Activated CD8-positive, alpha-beta T cell treated with anti-CD3 and anti-CD28 coated beads for 36 hours (primary cell): Measurements from ENCODE around the gene VAT1. TPM values are rescaled to one million over a fixed set of nuclear protein-coding genes. Genes with fewer than 3 reads are reported as not detected.

Experiments used
- ATAC-seq: fragments of 200-7000 bp; cut with Tn5 transposase; one replicate; pipeline ENCODE4 v1.10.0; 2021; ENCODE audit warnings: mild to moderate bottlenecking, moderate library complexity
- CTCF ChIA-PET: fragments of 350-600 bp; sonication (Branson Sonifier 250); formaldehyde crosslinking; loops from one replicate; lab custom pipeline; 2021; ENCODE audit warnings: antibody characterized with exemption; lab: Charles Lee
- POLR2A ChIA-PET: fragments of 350-600 bp; sonication (Branson Sonifier 250); formaldehyde crosslinking; loops from one replicate; lab custom pipeline; 2021; ENCODE audit warnings: antibody characterized with exemption; lab: Charles Lee
- DNase-seq: peaks from one replicate; pipeline ENCODE4 v3.0.0-alpha.2; 2020
- H3K27ac Mint-ChIP-seq: one replicate; pipeline ENCODE4 v1.8.0; 2021; ENCODE audit warnings: mild to moderate bottlenecking, mixed read lengths
- H3K27me3 Mint-ChIP-seq: one replicate; pipeline ENCODE4 v1.8.0; 2021; ENCODE audit warnings: mixed read lengths
- H3K36me3 Mint-ChIP-seq: one replicate; pipeline ENCODE4 v1.8.0; 2021; ENCODE audit warnings: low read depth, mixed read lengths
- H3K4me1 Mint-ChIP-seq: one replicate; pipeline ENCODE4 v1.8.0; 2021; ENCODE audit warnings: low read depth, mixed read lengths
- H3K4me3 Mint-ChIP-seq: one replicate; pipeline ENCODE4 v1.8.0; 2021; ENCODE audit warnings: mild to moderate bottlenecking, moderate library complexity, mixed read lengths
- H3K9me3 Mint-ChIP-seq: one replicate; pipeline ENCODE4 v1.8.0; 2021; ENCODE audit warnings: mixed read lengths
- CTCF ChIP-seq: fragments of 200-600 bp; IDR thresholded peaks from one replicate; pipeline ENCODE4 v1.8.0; 2022; ENCODE audit warnings: antibody characterized with exemption, mild to moderate bottlenecking
- intact Hi-C: fragments of 100-400 bp; cut with micrococcal nuclease; formaldehyde crosslinking; loops from one replicate; pipeline ENCODE4 v1.10.0; 2022
- total RNA-seq, 2 experiments: library from RNA; stranded (reverse); gene quantifications; one replicate each; pipeline ENCODE4 v1.2.3, GENCODE V29; 2021

Gene VAT1
- total RNA-seq, 2 experiments from 2014 or later: 35.9 to 39.4 TPM

DNA sequence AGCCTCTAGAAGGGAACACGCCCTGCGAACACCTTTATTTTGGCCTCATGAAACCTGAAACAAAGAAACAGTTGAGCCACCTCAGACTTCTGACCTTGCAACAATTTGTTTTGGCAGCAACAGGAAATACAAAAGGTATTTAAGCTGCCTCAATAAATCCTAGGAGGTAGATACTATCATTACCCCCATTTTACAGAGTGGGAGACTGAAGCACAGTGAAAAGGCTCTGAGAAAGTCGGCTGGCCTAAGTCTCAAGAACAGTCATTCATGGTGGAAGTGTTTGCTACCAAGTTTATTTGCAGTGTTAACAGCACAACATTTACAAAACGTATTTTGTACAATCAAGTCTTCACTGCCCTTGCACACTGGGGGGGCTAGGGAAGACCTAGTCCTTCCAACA is 21.8 kb upstream of the VAT1 start:
- no peaks in the 10 kb centered on the region for H3K4me1 Mint-ChIP-seq
- no peak overlapping the region for H3K4me3 Mint-ChIP-seq
- intact Hi-C loops: no loop called here
- H3K27ac Mint-ChIP-seq: no peak overlapping the region
- no peaks in the 10 kb centered on the region for H3K27me3 Mint-ChIP-seq
- DNase-seq: no peak
- ATAC-seq: no peak
- ChIA-PET POLR2A (interaction anchor here (0.7 kb wide), 1 partner anchor 20 kb away, joined by 3 read pairs; no protein-coding TSS in a partner anchor), CTCF (interaction anchor here (1.2 kb wide), 1 partner anchor 38 kb away, joined by 4 read pairs; no protein-coding TSS in a partner anchor)
- no peak for TF ChIP-seq CTCF
- no peaks in the 10 kb centered on the region for H3K9me3 Mint-ChIP-seq
- H3K36me3 Mint-ChIP-seq: peaks cover 22% of the 10 kb centered on the region

DNA sequence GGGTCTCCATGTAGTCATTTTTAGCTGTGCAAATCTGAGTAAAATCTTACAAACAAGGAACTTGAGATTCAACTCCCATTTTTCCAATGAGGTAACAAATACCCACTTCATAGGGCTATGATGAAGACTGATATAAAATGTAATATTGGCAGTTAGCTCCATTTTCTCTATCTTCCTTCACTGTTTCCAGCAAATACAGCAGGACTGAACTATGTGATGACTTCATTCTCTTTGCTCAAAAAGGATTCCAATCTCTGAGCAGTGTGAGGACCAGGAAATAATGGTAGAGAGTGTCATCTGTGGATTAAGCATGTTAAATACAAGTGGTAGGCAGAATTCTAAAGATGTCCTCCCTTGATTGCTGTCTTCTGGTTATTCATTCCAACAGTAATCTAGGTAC is 21.1 kb upstream of the VAT1 start:
- POLR2A ChIA-PET: no interaction called here

GRCh38 chr17:43042025-43042628 is 19.9 kb upstream of the VAT1 start:
- no peak overlapping the region for H3K27ac Mint-ChIP-seq
- no peak for TF ChIP-seq CTCF
- CTCF ChIA-PET: interaction anchor here (1.2 kb wide), 1 partner anchor 18 kb away, joined by 5 read pairs; no protein-coding TSS in a partner anchor
- no peaks in the 10 kb centered on the region for H3K27me3 Mint-ChIP-seq
- peaks cover 14% of the 10 kb centered on the region for H3K36me3 Mint-ChIP-seq
- no peak overlapping the region for H3K4me3 Mint-ChIP-seq
- no peaks in the 10 kb centered on the region for H3K4me1 Mint-ChIP-seq
- H3K9me3 Mint-ChIP-seq: no peaks in the 10 kb centered on the region
- no peak for ATAC-seq
- DNase-seq: no peak
- POLR2A ChIA-PET: interaction anchor here (0.6 to 1.2 kb wide), 3 partner anchors 8 to 273 kb away, joined by 3 to 4 read pairs (median 3); no protein-coding TSS in a partner anchor
- intact Hi-C loops: no loop called here

More for the DNA sequence above, 21.1 kb upstream of the VAT1 start:
- no peaks in the 10 kb centered on the region for H3K4me1 Mint-ChIP-seq
- ATAC-seq (no peak), DNase-seq (no peak)
- CTCF ChIA-PET: interaction anchor here (1.2 kb wide), 1 partner anchor 19 kb away, joined by 5 read pairs; no protein-coding TSS in a partner anchor
- H3K4me3 Mint-ChIP-seq: no peak overlapping the region
- no peaks in the 10 kb centered on the region for H3K9me3 Mint-ChIP-seq
- TF ChIP-seq CTCF: no peak
- intact Hi-C loops: no loop called here
- no peak overlapping the region for H3K27ac Mint-ChIP-seq
- peaks cover 18% of the 10 kb centered on the region for H3K36me3 Mint-ChIP-seq
- H3K27me3 Mint-ChIP-seq: no peaks in the 10 kb centered on the region

- intact Hi-C loops: no loop called here
- ATAC-seq (no peak), DNase-seq (no peak)
- no peak overlapping the region for H3K27ac Mint-ChIP-seq
- no peaks in the 10 kb centered on the region for H3K9me3 Mint-ChIP-seq
- ChIA-PET CTCF (no interaction called here), POLR2A (no interaction called here)
- H3K36me3 Mint-ChIP-seq: peaks cover 12% of the 10 kb centered on the region
- no peak for TF ChIP-seq CTCF
- no peak overlapping the region for H3K4me3 Mint-ChIP-seq
- no peaks in the 10 kb centered on the region for H3K4me1 Mint-ChIP-seq
- H3K27me3 Mint-ChIP-seq: no peaks in the 10 kb centered on the region
These were observed 18.5 kb upstream of the VAT1 start for GRCh38 chr17:43040655-43041054.

DNA sequence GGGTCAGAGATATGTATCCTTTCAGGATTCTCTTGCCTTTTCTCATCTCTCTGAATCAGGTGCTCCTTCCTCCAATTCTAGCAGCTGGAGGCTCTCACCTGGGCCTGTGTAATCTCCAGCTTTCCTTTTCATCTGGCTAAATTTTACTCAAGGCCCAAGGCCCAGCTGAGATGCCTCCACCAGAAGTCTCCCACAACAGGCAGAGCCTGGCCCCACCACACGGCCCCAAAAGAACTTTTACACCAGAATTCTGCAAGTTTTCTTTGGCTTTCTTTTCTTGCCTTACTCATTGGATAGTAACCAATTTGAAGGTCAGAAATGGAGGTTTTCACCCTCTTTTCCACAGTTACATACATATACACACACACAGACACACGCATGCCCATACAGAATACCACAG is 17.5 kb upstream of the VAT1 start:
- POLR2A ChIA-PET: interaction anchor here (0.8 kb wide), 1 partner anchor 24 kb away, joined by 3 read pairs; no protein-coding TSS in a partner anchor
- ATAC-seq (no peak), DNase-seq (no peak)
- H3K27me3 Mint-ChIP-seq: no peaks in the 10 kb centered on the region
- no peaks in the 10 kb centered on the region for H3K4me1 Mint-ChIP-seq
- no peak for TF ChIP-seq CTCF
- H3K9me3 Mint-ChIP-seq: no peaks in the 10 kb centered on the region
- H3K36me3 Mint-ChIP-seq: peaks cover 6% of the 10 kb centered on the region
- H3K4me3 Mint-ChIP-seq: no peak overlapping the region
- H3K27ac Mint-ChIP-seq: no peak overlapping the region
- intact Hi-C loops: no loop called here
- CTCF ChIA-PET: no interaction called here
